ENCODE data around the gene SLC27A1. TPM values are rescaled to one million over a fixed set of nuclear protein-coding genes. Genes with fewer than 3 reads are reported as not detected.

Gene SLC27A1
- total and polyA plus RNA-seq, 10 of the 15 experiments (the other 5 are each of a cell fraction or from before 2014, with no cell fraction given) = 0.11 to 2.3 (median 1.2) TPM

GRCh38 chr19:17455308-17456123 is 14.8 kb upstream of the SLC27A1 start:
- Histone ChIP-seq H3K36me3 (ENCODE audit: control insufficient read depth in 2 of 2, insufficient read depth in 2 of 2, low read length in 1 of 2) (no peaks in the 10 kb centered on the region), H4K20me1 (ENCODE audit: control insufficient read depth, insufficient read depth) (no peaks in the 10 kb centered on the region; the same call in 1 of the 2 replicates), H3K4me1 (ENCODE audit: control insufficient read depth, insufficient read depth, low read length) (peaks cover 5% of the 10 kb centered on the region), H3K9ac (ENCODE audit: control insufficient read depth, insufficient read depth, low read length) (no peak overlapping the region), H2AFZ (ENCODE audit: control insufficient read depth, low read depth, low read length) (no peak overlapping the region), H3K27me3 (replicated peaks in 1 of 2; ENCODE audit: control insufficient read depth in 2 of 2, insufficient read depth in 2 of 2, low read length in 1 of 2) (peaks cover 3 to 7% of the 10 kb centered on the region in 2 experiments; a peak in 2 of 4 replicates), H3K79me2 (ENCODE audit: control insufficient read depth, insufficient read depth, low read length) (no peaks in the 10 kb centered on the region), H3K27ac (ENCODE audit: control insufficient read depth, insufficient read depth) (no peak overlapping the region), H3K9me3 (replicated peaks; ENCODE audit: control insufficient read depth, insufficient read depth, low read length) (no peaks in the 10 kb centered on the region), H3K4me3 (no peak overlapping the region), H3K4me2 (ENCODE audit: control insufficient read depth, insufficient read depth) (no peak overlapping the region)
- ChIA-PET SMC1A (ENCODE audit: uncharacterized antibody, unreplicated experiment) (no interaction called here), RAD21 (ENCODE audit: unreplicated experiment) (no interaction called here), POLR2A (interaction anchor here (0.6 kb wide), 1 partner anchor 11 kb away, joined by 3 read pairs; no protein-coding TSS in a partner anchor), CTCF (interaction anchor here (1.0 kb wide), 1 partner anchor 118 kb away, joined by 3 read pairs; no protein-coding TSS in a partner anchor)
- intact Hi-C loops (cut with micrococcal nuclease; ENCODE audit: unreplicated experiment) = no loop called here
- in situ Hi-C loops (cut with MboI) = no loop called here
- 65% methylated on average over 39 of the region's 58 CpGs for WGBS (ENCODE audit: insufficient coverage, insufficient replicate concordance, low lambda C conversion rate, missing lambda C conversion rate)
- FAIRE-seq = no peak
- TF ChIP-seq RFX5 (IDR thresholded peaks at IDR 0.05; ENCODE audit: low read depth, low read length) (no peak), IRF4 (IDR thresholded peaks at IDR 0.05; ENCODE audit: low read depth, low read length) (no peak), CHD2 (IDR thresholded peaks at IDR 0.05; ENCODE audit: borderline replicate concordance, low read depth, low read length) (no peak), YBX1 (IDR thresholded peaks at IDR 0.05) (no peak), MYB (IDR thresholded peaks at IDR 0.05; ENCODE audit: borderline replicate concordance, low read depth, low read length) (no peak), ZNF217 (IDR thresholded peaks at IDR 0.05) (no peak), GATAD2B (conservative IDR thresholded peaks at IDR 0.05; ENCODE audit: low read depth) (no peak), MLLT1 (IDR thresholded peaks at IDR 0.05) (no peak), ZBED1 (IDR thresholded peaks at IDR 0.05; ENCODE audit: borderline replicate concordance) (no peak), CBFB (IDR thresholded peaks at IDR 0.05; ENCODE audit: low read depth) (no peak), KDM1A (IDR thresholded peaks at IDR 0.05; ENCODE audit: borderline replicate concordance) (no peak), EP300 (IDR thresholded peaks at IDR 0.05; ENCODE audit: borderline replicate concordance in 1 of 2, control insufficient read depth in 1 of 2, low read depth in 2 of 2, low read length in 2 of 2) (no peak), ZSCAN29 (IDR thresholded peaks at IDR 0.05) (no peak), HSF1 (IDR thresholded peaks at IDR 0.05; ENCODE audit: low read depth, low read length) (no peak)
- BruUV-seq (replicated peaks) = no TSS peak
- ATAC-seq = no peak
- DNase-seq (ENCODE audit: low read depth, low spot score) = no peak
